T-helper 17 cell (primary cell): ENCODE measurements around the gene MYRFL. TPM values are rescaled to one million over a fixed set of nuclear protein-coding genes. Genes with fewer than 3 reads are reported as not detected.

Experiments used
- ATAC-seq: fragments of 150-1000 bp; cut with Tn5 transposase; 2 replicates; pipeline ENCODE4 v1.10.0; 2021; ENCODE audit warnings: mild to moderate bottlenecking, moderate library complexity
- DNase-seq, 3 donors: peaks; one replicate each; pipeline versions ENCODE4 v3.0.0 to v3.0.0-alpha.2; 2020 to 2021
- H3K9me3 ChIP-seq: one replicate; pipeline ENCODE4 v1.7.0; 2013; ENCODE audit warnings: low read length, mild to moderate bottlenecking; ENCODE audit not compliant: control insufficient read depth, poor library complexity, severe bottlenecking
- H3K27ac Mint-ChIP-seq: one replicate; pipeline ENCODE4 v1.8.0; 2022; ENCODE audit warnings: mild to moderate bottlenecking, moderate library complexity, mixed read lengths
- H3K27me3 Mint-ChIP-seq: one replicate; pipeline ENCODE4 v1.8.0; 2022; ENCODE audit warnings: mixed read lengths
- H3K36me3 Mint-ChIP-seq: one replicate; pipeline ENCODE4 v1.8.0; 2022; ENCODE audit warnings: low read depth, mixed read lengths
- H3K4me1 Mint-ChIP-seq: one replicate; pipeline ENCODE4 v1.8.0; 2022; ENCODE audit warnings: mild to moderate bottlenecking, mixed read lengths
- H3K4me3 Mint-ChIP-seq: one replicate; pipeline ENCODE4 v1.8.0; 2022; ENCODE audit warnings: mild to moderate bottlenecking, moderate library complexity, mixed read lengths
- total RNA-seq, 4 donors: library from RNA in 2 of 4; stranded (reverse) in 2 of 4; gene quantifications; one replicate each; pipeline ENCODE4 v1.2.3 and lab custom pipeline; 2022 to 2026

MYRFL gene
- total RNA-seq, 2 donors from 2014 or later, result not detected

DNA sequence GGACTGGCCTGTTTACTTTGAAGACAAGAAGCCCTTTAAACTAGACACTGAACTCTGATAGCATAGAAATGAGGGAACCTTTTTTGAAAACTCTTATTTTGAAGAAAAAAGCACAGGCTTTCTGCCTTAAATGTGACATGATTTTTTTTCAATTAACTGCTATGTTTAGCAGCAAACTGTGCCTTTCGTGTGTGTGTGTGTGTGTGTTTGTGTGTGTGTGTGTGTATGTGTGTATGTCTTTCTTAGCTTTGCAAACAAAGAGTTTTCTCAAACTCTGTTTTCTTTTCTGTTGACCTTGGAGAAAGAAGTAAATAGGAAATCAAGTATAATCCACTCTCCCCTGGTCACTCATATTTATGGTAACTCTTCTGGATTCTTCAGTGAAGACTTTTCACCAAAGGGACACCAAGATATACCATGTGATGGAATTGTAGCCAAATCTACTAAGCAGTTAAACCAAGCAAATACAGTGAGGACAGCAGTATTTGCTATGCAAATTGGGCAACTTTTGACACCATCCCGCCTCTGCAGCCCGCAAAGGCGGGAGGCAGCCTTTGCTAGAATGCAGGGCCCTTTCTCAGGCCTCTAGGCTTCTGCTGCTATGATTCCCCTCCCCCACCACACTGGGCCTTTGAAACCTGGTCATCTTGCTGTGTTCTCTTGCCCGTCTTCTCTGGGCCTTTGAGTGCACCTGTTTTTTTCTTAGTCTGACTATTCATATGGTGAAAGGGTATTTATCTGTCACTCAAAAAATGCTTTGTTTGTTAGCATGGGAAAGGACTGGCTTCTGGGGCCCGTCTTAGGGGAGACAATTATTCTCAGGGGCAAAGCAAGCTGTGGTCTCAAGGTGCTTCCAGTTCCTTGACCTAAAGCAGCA is 107.9 kb downstream of the MYRFL start:
- no peaks in the 10 kb centered on the region for H3K9me3 ChIP-seq
- ATAC-seq (no peak), DNase-seq (no peak)
- Mint-ChIP-seq H3K27ac (no peak overlapping the region), H3K4me3 (no peak overlapping the region), H3K4me1 (no peaks in the 10 kb centered on the region), H3K27me3 (peaks cover 47% of the 10 kb centered on the region), H3K36me3 (peaks cover 3% of the 10 kb centered on the region)

DNA sequence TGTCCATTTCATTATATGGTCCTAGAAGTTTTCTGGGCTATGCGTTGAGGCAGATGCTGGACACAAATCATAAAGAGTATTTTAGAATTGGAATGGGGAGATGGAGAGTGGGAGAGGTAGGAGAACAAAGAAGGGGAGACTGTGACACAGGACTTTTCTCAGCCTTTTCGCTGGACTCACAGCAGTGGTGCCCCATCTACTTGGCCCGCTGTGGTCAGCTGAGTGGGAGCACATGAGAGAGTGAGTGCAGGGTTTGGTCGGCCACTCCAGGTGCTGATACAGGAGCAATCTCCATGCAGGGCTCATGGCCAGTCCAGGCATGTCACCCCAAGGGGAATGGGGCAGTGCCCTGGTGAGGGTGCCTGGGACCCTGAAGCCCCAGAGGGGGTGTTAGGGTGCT is 109.0 kb downstream of the MYRFL start:
- DNase-seq (no peak), ATAC-seq (no peak)
- Mint-ChIP-seq H3K4me1 (no peaks in the 10 kb centered on the region), H3K36me3 (peaks cover 3% of the 10 kb centered on the region), H3K27ac (no peak overlapping the region), H3K27me3 (peaks cover 38% of the 10 kb centered on the region), H3K4me3 (no peak overlapping the region)
- H3K9me3 ChIP-seq, result no peaks in the 10 kb centered on the region

DNA sequence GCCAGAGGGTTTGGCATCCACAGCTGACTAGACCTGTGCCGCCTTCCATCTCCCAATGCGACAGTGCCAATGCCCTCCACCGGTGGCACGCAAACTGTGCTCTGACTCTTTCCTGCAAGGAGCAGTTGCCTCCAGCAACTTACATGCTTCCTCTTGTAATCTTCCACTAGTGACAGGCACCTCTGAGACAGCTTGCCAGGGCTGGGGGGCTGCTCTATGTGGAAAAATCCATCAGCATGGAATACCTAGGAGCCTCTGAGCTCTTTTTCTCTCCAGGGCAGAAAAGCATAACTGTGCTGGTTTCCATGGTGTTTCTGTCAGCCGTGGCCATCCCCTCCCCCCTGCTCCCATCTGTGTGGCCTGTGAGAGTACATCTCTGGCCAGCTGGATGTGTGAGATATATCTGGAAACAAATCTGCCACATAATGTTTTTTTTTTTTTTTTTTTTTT is 110.6 kb downstream of the MYRFL start:
- no peak for DNase-seq
- no peak for ATAC-seq
- H3K27me3 Mint-ChIP-seq, result peaks cover 24% of the 10 kb centered on the region
- no peak overlapping the region for H3K27ac Mint-ChIP-seq
- no peaks in the 10 kb centered on the region for H3K9me3 ChIP-seq
- no peaks in the 10 kb centered on the region for H3K36me3 Mint-ChIP-seq
- no peak overlapping the region for H3K4me3 Mint-ChIP-seq
- no peaks in the 10 kb centered on the region for H3K4me1 Mint-ChIP-seq

DNA sequence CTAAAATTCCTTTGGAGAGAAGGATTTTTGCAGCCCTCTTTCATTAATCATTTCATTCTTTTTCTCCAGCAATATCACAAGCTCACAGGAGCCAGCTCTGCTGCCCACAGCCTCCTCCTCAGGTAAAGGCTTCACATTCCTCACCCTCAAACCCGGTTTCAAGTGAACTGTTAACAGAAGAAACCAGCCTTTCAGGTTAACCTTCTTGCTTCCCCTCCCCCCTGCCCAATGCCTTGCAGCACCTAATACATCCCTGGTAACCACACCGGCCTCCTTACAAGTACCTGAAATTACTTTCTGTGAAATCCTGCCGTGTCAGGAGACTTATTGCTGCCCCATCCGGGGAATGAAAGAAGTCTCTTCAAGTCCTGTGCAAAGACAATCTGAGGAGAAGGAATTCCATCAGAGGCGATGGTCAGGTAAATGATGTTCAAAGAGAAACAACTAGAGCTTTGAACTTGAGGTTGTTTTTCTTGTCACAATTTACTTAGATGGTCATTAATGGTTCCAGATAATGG is 111.2 kb downstream of the MYRFL start:
- ATAC-seq, result no peak
- no peaks in the 10 kb centered on the region for H3K9me3 ChIP-seq
- Mint-ChIP-seq H3K4me1 (no peaks in the 10 kb centered on the region), H3K36me3 (no peaks in the 10 kb centered on the region), H3K4me3 (no peak overlapping the region), H3K27ac (no peak overlapping the region), H3K27me3 (peaks cover 24% of the 10 kb centered on the region)
- no peak for DNase-seq

DNA sequence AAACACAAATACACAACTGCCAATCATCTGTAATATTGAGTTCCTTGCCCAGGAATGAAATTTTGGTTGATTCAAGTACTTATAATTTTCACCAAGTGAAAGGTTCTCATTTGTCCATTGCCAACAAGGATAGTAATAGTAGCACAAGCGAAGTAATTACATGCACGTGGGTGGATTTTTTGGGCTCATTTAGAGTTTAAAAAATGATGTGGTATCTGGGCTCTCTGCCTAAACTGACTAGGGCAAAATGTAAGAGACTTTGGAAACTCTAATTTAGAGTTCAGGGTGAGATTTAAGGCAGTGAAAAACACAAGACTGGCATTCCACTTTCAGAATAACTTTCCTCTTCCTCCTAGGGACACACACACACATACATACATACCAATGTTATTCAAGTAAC is 111.7 kb downstream of the MYRFL start:
- no peaks in the 10 kb centered on the region for H3K9me3 ChIP-seq
- Mint-ChIP-seq H3K27me3 (peaks cover 24% of the 10 kb centered on the region), H3K4me1 (no peaks in the 10 kb centered on the region), H3K36me3 (no peaks in the 10 kb centered on the region), H3K4me3 (no peak overlapping the region), H3K27ac (no peak overlapping the region)
- DNase-seq (no peak), ATAC-seq (no peak)

DNA sequence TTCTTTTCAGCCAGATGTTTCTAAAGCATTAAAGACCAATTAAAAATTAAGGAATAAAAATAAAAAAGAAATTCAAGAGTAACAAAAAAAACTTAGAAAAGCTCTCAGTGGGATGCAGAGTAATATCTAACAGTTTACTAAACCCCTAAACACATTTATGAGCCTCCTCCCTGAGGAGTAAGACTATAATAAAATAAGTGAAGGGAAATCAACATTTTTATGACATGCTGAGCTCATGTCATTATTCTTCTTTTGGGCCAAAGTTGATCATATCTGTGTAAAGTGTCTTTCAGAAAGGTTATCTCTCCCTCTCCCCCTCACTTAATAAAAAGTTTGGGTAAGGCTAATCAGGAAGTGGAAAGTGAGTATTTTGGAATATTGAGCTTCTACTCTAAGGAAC is 122.1 kb downstream of the MYRFL start:
- Mint-ChIP-seq H3K4me1 (no peaks in the 10 kb centered on the region), H3K27me3 (no peaks in the 10 kb centered on the region), H3K4me3 (no peak overlapping the region), H3K27ac (no peak overlapping the region), H3K36me3 (no peaks in the 10 kb centered on the region)
- no peaks in the 10 kb centered on the region for H3K9me3 ChIP-seq
- no peak for DNase-seq
- ATAC-seq, result no peak

DNA sequence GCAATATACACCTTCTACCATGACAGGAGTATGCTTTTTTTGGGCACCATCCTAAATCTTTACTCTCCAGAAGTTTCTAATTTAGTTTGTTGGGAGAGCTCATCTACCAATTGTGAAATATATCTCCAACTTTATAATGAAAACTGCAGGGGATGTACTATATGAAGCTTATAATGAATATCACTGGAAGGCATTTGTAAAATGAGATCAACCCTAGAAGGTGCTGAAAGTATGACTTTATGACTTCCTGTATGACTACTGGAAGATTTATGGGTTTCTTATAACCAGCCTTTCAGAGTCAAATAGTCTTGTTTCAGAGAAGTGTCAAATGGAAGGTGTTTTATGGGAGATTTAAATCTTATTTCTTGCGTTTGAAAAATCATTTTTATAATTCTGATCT is 122.9 kb downstream of the MYRFL start:
- Mint-ChIP-seq H3K27ac (no peak overlapping the region), H3K4me1 (no peaks in the 10 kb centered on the region), H3K36me3 (no peaks in the 10 kb centered on the region), H3K4me3 (no peak overlapping the region), H3K27me3 (peaks cover 5% of the 10 kb centered on the region)
- no peaks in the 10 kb centered on the region for H3K9me3 ChIP-seq
- ATAC-seq (no peak), DNase-seq (no peak)

DNA sequence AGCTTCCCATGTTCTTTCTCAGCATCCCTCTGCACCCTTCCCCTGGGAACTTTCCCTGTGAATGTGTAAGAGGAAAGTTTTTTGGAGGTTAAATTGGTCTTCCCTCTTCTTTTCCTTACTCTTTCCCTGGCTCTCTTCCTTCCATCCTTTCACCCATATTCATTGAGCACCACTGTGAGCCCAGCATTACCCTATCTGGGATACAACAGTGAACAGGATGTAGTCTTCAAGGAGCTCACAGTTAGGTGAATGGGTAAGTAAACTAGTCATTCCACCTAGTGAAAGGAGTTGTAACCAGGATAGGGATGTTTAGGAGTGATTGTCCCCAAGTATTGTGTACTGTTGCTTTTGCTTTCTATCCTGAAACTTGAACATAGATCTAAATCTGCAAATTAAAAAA is 123.8 kb downstream of the MYRFL start:
- no peak overlapping the region for H3K27ac Mint-ChIP-seq
- peaks cover 6% of the 10 kb centered on the region for H3K27me3 Mint-ChIP-seq
- DNase-seq (no peak), ATAC-seq (no peak)
- no peaks in the 10 kb centered on the region for H3K4me1 Mint-ChIP-seq
- no peaks in the 10 kb centered on the region for H3K9me3 ChIP-seq
- H3K4me3 Mint-ChIP-seq, result no peak overlapping the region
- no peaks in the 10 kb centered on the region for H3K36me3 Mint-ChIP-seq

DNA sequence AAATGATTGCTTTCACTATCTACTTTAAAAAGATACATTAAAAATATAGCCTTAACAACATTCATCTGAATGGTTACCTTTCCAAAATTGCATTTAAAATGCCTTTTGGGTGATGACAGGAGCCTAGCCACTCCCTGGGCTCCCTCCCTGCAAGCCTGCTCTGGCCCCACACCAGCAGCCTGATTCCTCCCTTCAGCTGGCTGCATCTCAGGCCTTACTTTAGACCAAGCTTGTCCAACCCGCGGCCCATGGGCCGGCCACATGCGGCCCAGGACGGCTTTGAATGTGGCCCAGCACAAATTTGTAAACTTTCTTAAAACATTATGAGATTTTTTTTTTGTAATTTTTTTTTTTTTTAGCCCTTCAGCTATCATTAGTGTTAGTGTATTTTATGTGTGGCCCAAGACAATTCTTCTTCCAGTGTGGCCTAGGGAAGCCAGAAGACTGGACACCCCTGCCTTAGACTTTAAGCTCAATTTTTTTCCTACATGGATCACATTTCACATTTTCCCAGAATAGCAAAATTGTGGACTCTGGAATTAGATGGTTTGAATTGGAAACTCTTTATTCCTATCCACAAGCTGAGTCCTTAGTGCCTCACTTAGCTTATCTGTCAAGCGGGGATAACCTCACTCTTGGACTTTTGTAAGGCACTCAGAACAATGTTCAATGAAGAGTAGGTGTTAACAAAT is 124.4 kb downstream of the MYRFL start:
- Mint-ChIP-seq H3K27me3 (peaks cover 6% of the 10 kb centered on the region), H3K4me3 (no peak overlapping the region), H3K27ac (no peak overlapping the region), H3K36me3 (no peaks in the 10 kb centered on the region), H3K4me1 (no peaks in the 10 kb centered on the region)
- H3K9me3 ChIP-seq, result no peaks in the 10 kb centered on the region
- no peak for ATAC-seq
- no peak for DNase-seq

DNA sequence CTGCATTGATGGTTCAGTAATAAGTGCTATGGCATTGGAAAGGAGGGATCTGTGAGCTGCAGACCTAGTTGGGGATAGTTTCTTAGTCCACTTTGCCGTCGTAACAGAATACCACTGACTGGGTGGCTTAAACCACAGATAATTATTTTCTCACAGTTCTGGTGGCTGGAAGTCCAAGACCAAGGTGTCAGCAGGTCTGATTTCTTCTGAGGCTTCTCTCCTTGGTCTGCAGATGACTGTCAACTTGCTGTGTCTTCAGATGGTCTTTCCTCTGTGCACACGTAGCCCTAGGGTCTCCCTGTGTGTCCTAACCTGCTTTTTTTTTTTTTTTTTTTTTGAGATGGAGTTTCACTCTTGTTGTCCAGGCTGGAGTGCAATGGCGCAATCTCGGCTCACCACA is 126.1 kb downstream of the MYRFL start:
- no peak overlapping the region for H3K4me3 Mint-ChIP-seq
- no peaks in the 10 kb centered on the region for H3K9me3 ChIP-seq
- DNase-seq (no peak), ATAC-seq (no peak)
- H3K27me3 Mint-ChIP-seq, result peaks cover 6% of the 10 kb centered on the region
- H3K4me1 Mint-ChIP-seq, result no peaks in the 10 kb centered on the region
- H3K27ac Mint-ChIP-seq, result no peak overlapping the region
- no peaks in the 10 kb centered on the region for H3K36me3 Mint-ChIP-seq

DNA sequence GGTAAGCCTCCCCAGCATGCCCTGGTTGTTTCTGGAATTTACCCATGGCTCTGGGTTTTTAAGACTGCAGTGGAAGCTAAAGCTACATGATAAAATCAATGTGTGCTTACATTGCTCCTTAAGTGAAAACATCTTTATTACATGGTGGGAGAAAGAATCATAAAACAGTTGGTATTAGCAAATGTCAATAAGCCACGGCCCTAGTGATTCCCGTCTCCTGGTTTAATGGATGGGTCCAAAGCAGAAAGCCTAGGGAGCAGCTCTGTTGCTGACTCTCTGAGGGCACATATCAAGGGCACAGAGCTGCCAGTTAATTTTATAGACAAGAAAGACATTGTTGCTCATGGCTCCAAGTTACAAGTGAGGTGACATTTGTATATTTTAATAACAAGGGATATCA is 127.9 kb downstream of the MYRFL start:
- ATAC-seq (no peak), DNase-seq (no peak)
- Mint-ChIP-seq H3K4me3 (no peak overlapping the region), H3K27ac (no peak overlapping the region), H3K4me1 (no peaks in the 10 kb centered on the region), H3K27me3 (peaks cover 10% of the 10 kb centered on the region), H3K36me3 (no peaks in the 10 kb centered on the region)
- no peaks in the 10 kb centered on the region for H3K9me3 ChIP-seq

DNA sequence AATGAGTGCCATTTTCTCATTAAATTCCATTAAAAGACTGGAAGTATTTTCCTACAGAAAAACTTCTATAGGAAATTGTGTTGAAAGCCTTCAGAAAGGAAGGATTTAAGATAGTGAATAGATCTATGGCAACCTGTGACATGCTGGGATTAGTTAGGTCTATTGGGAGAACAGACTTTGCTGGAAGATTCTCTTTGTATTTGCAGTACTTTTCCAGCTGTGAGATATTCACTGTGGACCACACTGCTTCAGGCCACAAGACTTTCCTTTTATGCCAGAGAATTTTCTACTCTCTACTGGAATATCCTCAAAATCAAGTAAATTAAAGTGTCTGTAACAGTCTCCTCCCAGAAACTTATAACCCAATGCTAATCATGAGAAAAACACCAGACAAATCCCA is 136.2 kb downstream of the MYRFL start:
- peaks cover 6% of the 10 kb centered on the region for H3K27me3 Mint-ChIP-seq
- no peak overlapping the region for H3K4me3 Mint-ChIP-seq
- no peaks in the 10 kb centered on the region for H3K4me1 Mint-ChIP-seq
- no peaks in the 10 kb centered on the region for H3K36me3 Mint-ChIP-seq
- no peaks in the 10 kb centered on the region for H3K9me3 ChIP-seq
- no peak overlapping the region for H3K27ac Mint-ChIP-seq
- ATAC-seq, result no peak
- no peak for DNase-seq

DNA sequence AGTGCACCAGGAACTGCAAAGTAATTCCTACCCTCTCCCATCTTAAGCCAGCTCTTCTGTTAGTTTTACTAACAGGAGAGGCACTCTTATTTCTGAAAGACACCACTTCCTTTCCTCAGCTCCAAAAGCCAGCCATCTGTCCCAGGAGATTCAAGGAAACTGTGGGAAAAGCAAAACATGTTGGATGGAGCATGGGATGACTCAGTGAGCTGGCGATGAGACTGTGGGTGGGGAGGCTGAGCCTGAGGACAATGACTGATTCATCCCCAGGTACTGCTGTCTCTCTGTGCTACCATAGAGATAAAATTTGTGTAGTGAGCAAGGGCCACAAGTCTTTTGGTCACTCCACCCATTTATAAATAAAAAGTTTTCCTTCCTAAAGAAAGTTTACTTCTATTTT is 141.4 kb downstream of the MYRFL start:
- H3K27ac Mint-ChIP-seq, result no peak overlapping the region
- H3K27me3 Mint-ChIP-seq, result peaks cover 4% of the 10 kb centered on the region
- no peak for DNase-seq
- no peaks in the 10 kb centered on the region for H3K9me3 ChIP-seq
- ATAC-seq, result no peak
- H3K4me3 Mint-ChIP-seq, result no peak overlapping the region
- H3K4me1 Mint-ChIP-seq, result no peaks in the 10 kb centered on the region
- no peaks in the 10 kb centered on the region for H3K36me3 Mint-ChIP-seq
